ENCODE results near the gene ARHGAP9. TPM values are rescaled to one million over a fixed set of nuclear protein-coding genes. Genes with fewer than 3 reads are reported as not detected.

Gene ARHGAP9
- total and polyA plus RNA-seq, 11 donors: 1.7 to 33.4 (median 3.6) TPM

GRCh38 chr12:57474862-57475261 lies 4.8 kb downstream of the ARHGAP9 start:
- DNase-seq (no peak), ATAC-seq (no peak)
- H3K27ac ChIP-seq: no peak overlapping the region
- peaks cover 0 to 55% (median 0%) of the 10 kb centered on the region in 9 donors for H3K36me3 ChIP-seq
- peaks cover 0 to 44% (median 15%) of the 10 kb centered on the region in 12 donors for H3K4me1 ChIP-seq
- peaks cover 14 to 63% (median 40%) of the 10 kb centered on the region in 9 donors for H3K27me3 ChIP-seq
- intact Hi-C loops (cut with DNase I): no loop called here
- TF ChIP-seq CTCF (IDR thresholded peaks at IDR 0.05): no peak
- no peak for TF ChIP-seq POLR2A (IDR thresholded peaks at IDR 0.05)
- no peaks in the 10 kb centered on the region for H3K9me3 ChIP-seq
- peak overlapping the region in 1 of 12 donors; percentile 7 for H3K4me3 ChIP-seq
- 59 to 77% (median 63%) methylated on average over 7 of the region's 7 CpGs for WGBS, 4 donors

- H3K4me3 ChIP-seq: no peak overlapping the region
- DNase-seq (peak in 1 of 5 donors; percentile 19), ATAC-seq (no peak)
- H3K27ac ChIP-seq: no peak overlapping the region
- intact Hi-C loops (cut with DNase I): no loop called here
- H3K27me3 ChIP-seq: peaks cover 14 to 63% (median 40%) of the 10 kb centered on the region in 9 donors
- WGBS, 4 donors: 59 to 72% (median 71%) methylated on average over 8 of the region's 8 CpGs
- no peaks in the 10 kb centered on the region for H3K9me3 ChIP-seq
- TF ChIP-seq CTCF (IDR thresholded peaks at IDR 0.05) (no peak), POLR2A (IDR thresholded peaks at IDR 0.05) (no peak)
- H3K4me1 ChIP-seq: peaks cover 0 to 39% (median 15%) of the 10 kb centered on the region in 12 donors
- H3K36me3 ChIP-seq: peaks cover 0 to 59% (median 0%) of the 10 kb centered on the region in 9 donors
Observed at GRCh38 chr12:57474430-57474829, 5.2 kb downstream of the ARHGAP9 start.

DNA sequence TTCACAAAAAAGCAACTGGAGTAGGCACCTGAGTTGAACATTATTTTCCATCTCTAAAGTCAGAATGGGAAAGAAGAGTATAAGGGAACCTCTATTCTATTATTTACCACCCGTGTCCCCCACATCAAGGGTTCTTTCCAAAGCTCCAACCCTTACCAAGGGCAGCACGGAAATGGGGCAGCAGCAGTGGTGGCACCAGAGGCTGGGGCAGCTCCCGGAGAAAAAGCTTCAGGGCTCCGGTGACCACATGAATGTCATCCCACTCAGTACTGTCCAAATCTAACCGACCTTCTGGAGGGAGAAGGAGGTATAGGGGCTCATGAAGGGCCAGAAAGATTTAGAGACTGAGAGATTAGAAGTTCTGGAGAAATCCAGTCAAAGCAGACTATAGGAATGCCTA lies 5.8 kb downstream of the ARHGAP9 start:
- DNase-seq (no peak), ATAC-seq (no peak)
- H3K4me3 ChIP-seq: no peak overlapping the region
- 85 to 91% (median 88%) methylated on average over 5 of the region's 5 CpGs for WGBS, 4 donors
- intact Hi-C loops (cut with DNase I): no loop called here
- no peak overlapping the region for H3K27ac ChIP-seq
- H3K9me3 ChIP-seq: no peaks in the 10 kb centered on the region
- TF ChIP-seq POLR2A (IDR thresholded peaks at IDR 0.05) (no peak), CTCF (IDR thresholded peaks at IDR 0.05) (no peak)
- peaks cover 0 to 63% (median 0%) of the 10 kb centered on the region in 9 donors for H3K36me3 ChIP-seq
- peaks cover 14 to 60% (median 40%) of the 10 kb centered on the region in 9 donors for H3K27me3 ChIP-seq
- peaks cover 0 to 34% (median 15%) of the 10 kb centered on the region in 12 donors for H3K4me1 ChIP-seq

DNA sequence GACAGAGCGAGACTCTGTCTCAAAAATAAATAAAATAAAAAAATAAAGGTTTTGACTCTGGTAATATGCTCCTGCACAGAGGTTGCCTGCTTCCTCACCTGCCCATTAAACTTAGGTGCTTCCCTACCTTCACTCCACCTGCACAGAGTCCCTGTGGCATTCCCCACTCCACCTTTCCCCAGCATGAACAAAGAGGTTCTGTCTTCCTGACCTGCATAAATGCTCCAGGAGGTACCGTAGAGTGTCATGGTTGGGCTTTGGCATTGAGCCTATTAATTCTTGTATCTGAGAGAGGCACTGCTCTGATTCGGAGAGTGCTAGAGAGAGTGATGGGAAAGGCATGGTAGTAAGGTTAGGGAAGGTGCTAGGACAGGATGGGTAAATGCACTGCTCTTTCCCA lies 6.3 kb downstream of the ARHGAP9 start:
- H3K4me3 ChIP-seq: no peak overlapping the region
- ATAC-seq: no peak
- intact Hi-C loops (cut with DNase I): no loop called here
- WGBS, 4 donors: 43 to 52% (median 47%) methylated on average over 3 of the region's 3 CpGs
- H3K27ac ChIP-seq: no peak overlapping the region
- H3K27me3 ChIP-seq: peaks cover 14 to 56% (median 40%) of the 10 kb centered on the region in 9 donors
- H3K36me3 ChIP-seq: peaks cover 0 to 67% (median 0%) of the 10 kb centered on the region in 9 donors
- DNase-seq: no peak
- H3K9me3 ChIP-seq: no peaks in the 10 kb centered on the region
- TF ChIP-seq POLR2A (IDR thresholded peaks at IDR 0.05): no peak
- no peak for TF ChIP-seq CTCF (IDR thresholded peaks at IDR 0.05)
- peaks cover 0 to 29% (median 15%) of the 10 kb centered on the region in 12 donors for H3K4me1 ChIP-seq
